Kidney epithelial cell (primary cell): Measurements from ENCODE around the gene FOXL2NB. TPM values are rescaled to one million over a fixed set of nuclear protein-coding genes. Genes with fewer than 3 reads are reported as not detected.

Experiments used
- DNase-seq: peaks from one replicate; pipeline ENCODE4 v3.0.0-alpha.2; 2010; ENCODE audit warnings: low read depth
- H3K27me3 ChIP-seq: 2 replicates; pipeline ENCODE4 v1.6.0; 2011; ENCODE audit warnings: low read length; ENCODE audit not compliant: control insufficient read depth, insufficient read depth
- H3K36me3 ChIP-seq: 2 replicates; pipeline ENCODE4 v1.5.1; 2011; ENCODE audit warnings: low read length; ENCODE audit not compliant: control insufficient read depth, insufficient read depth
- H3K4me3 ChIP-seq: 2 replicates; pipeline ENCODE4 v1.5.1; 2011; ENCODE audit warnings: low read depth, mild to moderate bottlenecking, control low read depth, low read length
- total RNA-seq: library from RNA; depleted of rRNA; stranded (reverse); fragments of >200 nt; gene quantifications from 2 replicates; pipeline ENCODE4 v1.2.3, GENCODE V29; 2015
- TF ChIP-seq, protein P1 (sequence below): IDR thresholded peaks from 2 replicates; pipeline ENCODE4 v1.5.1; 2011; ENCODE audit warnings: mild to moderate bottlenecking, moderate library complexity, low read length, control low read depth, inconsistent platforms; ENCODE audit not compliant: insufficient read depth, poor library complexity, severe bottlenecking

Gene FOXL2NB
- total RNA-seq, 1 donor from 2014 or later = 2.2 TPM

- H3K27me3 ChIP-seq = no peaks in the 10 kb centered on the region
- H3K4me3 ChIP-seq = no peak overlapping the region
- TF ChIP-seq, protein P1, sequence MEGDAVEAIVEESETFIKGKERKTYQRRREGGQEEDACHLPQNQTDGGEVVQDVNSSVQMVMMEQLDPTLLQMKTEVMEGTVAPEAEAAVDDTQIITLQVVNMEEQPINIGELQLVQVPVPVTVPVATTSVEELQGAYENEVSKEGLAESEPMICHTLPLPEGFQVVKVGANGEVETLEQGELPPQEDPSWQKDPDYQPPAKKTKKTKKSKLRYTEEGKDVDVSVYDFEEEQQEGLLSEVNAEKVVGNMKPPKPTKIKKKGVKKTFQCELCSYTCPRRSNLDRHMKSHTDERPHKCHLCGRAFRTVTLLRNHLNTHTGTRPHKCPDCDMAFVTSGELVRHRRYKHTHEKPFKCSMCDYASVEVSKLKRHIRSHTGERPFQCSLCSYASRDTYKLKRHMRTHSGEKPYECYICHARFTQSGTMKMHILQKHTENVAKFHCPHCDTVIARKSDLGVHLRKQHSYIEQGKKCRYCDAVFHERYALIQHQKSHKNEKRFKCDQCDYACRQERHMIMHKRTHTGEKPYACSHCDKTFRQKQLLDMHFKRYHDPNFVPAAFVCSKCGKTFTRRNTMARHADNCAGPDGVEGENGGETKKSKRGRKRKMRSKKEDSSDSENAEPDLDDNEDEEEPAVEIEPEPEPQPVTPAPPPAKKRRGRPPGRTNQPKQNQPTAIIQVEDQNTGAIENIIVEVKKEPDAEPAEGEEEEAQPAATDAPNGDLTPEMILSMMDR = no peak
- no peak for DNase-seq
- no peaks in the 10 kb centered on the region for H3K36me3 ChIP-seq
Measured at GRCh38 chr3:138972941-138973340, 25.9 kb downstream of the FOXL2NB start.

- H3K27me3 ChIP-seq = no peaks in the 10 kb centered on the region
- no peak for DNase-seq
- TF ChIP-seq, protein P1 = no peak
Measured at GRCh38 chr3:138974462-138974861, 27.4 kb downstream of the FOXL2NB start.

GRCh38 chr3:138975351-138975750, 28.3 kb downstream of the FOXL2NB start:
- Histone ChIP-seq H3K27me3 (no peaks in the 10 kb centered on the region), H3K4me3 (no peak overlapping the region), H3K36me3 (no peaks in the 10 kb centered on the region)
- no peak for DNase-seq
- TF ChIP-seq, protein P1 = no peak

More at GRCh38 chr3:138974462-138974861, 27.4 kb downstream of the FOXL2NB start:
- Histone ChIP-seq H3K4me3 (no peak overlapping the region), H3K36me3 (no peaks in the 10 kb centered on the region)

DNA sequence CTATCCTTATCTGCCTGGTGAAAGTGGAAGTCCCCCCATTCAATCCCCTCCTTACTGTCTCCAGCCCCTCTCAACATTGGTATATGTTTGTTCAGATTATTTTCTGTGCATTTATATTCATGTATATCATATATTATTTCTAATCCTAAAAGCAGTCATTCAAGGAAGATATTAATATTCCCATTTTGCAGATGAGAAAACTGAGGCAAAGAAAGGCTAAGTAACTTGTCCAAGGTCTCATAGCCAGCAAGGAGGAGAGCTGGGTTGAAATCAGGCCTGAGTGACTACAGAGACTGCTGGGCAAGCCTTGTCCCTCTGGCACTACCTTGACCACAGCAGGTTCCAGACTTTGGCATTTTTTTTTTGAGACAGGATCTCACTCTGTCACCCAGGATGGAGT, 29.0 kb downstream of the FOXL2NB start:
- TF ChIP-seq, protein P1 = no peak
- no peak for DNase-seq
- no peaks in the 10 kb centered on the region for H3K36me3 ChIP-seq
- H3K4me3 ChIP-seq = no peak overlapping the region
- H3K27me3 ChIP-seq = no peaks in the 10 kb centered on the region

DNA sequence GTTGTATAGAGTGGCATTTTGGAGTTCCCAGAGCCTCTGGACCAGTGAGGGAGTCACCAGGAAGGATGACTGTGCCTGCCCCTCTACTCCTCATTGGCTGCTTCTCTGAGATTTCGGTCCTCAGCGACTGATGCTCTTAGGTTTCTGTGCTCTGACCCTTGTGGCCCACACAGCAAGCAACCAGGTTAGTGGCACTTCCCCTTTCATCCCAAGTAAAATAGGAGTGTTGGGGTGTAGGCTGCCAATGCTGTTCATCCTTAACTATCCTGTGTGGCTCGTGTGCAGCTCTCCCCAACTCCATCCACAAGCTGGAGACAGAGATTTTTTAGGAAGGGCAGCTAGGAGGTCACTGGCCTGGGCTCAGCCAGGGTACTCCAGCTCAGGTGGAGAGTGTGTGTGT, 37.8 kb downstream of the FOXL2NB start:
- TF ChIP-seq, protein P1 = no peak
- H3K4me3 ChIP-seq = no peak overlapping the region
- no peak for DNase-seq
- peaks cover 3% of the 10 kb centered on the region for H3K27me3 ChIP-seq
- H3K36me3 ChIP-seq = no peaks in the 10 kb centered on the region

DNA sequence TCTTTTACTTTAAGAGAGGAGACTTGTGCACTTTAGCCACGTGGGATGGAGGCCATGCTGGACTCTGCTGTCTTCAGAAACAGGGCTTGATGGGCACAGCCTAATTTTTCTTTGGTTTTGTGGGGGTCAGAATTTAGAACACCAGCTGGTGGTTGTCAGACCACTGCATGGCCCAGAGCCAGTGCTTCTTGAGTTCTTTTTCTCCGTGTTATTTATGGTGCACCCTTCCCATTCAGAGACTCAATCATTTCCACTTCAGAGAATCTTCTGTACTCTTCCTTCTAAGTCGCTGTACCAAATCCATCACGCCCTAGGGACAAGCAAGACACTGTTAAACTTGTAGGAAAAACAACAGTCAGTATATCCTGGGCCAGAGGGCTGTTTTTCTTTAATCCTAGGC, 38.9 kb downstream of the FOXL2NB start:
- Histone ChIP-seq H3K27me3 (peaks cover 3% of the 10 kb centered on the region), H3K36me3 (no peaks in the 10 kb centered on the region), H3K4me3 (no peak overlapping the region)
- TF ChIP-seq, protein P1 = no peak
- DNase-seq = no peak
